CD8-positive, alpha-beta memory T cell (primary cell): Measurements from ENCODE around the gene GSE1. TPM values are rescaled to one million over a fixed set of nuclear protein-coding genes. Genes with fewer than 3 reads are reported as not detected.

Experiments
- CTCF ChIA-PET: fragments of 350-600 bp; sonication (Branson Sonifier 250); formaldehyde crosslinking; loops from one replicate; lab custom pipeline; 2021; ENCODE audit warnings: antibody characterized with exemption; lab: Charles Lee
- POLR2A ChIA-PET: fragments of 350-600 bp; sonication (Branson Sonifier 250); formaldehyde crosslinking; loops from one replicate; lab custom pipeline; 2021; ENCODE audit warnings: antibody characterized with exemption; lab: Charles Lee
- DNase-seq, 5 donors: peaks; one replicate each; pipeline versions ENCODE4 v3.0.0 to v3.0.0-alpha.2; 2020 to 2022; ENCODE audit warnings: mixed read lengths in 1 of 5
- H3K27ac ChIP-seq: one replicate; pipeline ENCODE4 v1.7.0; 2013; ENCODE audit warnings: low read depth, mild to moderate bottlenecking, low read length, moderate library complexity
- H3K27me3 ChIP-seq: 2 replicates; pipeline ENCODE4 v1.7.0; 2013; ENCODE audit warnings: low read length, mild to moderate bottlenecking; ENCODE audit not compliant: insufficient read depth, poor library complexity, severe bottlenecking
- H3K36me3 ChIP-seq: 2 replicates; pipeline ENCODE4 v1.7.0; 2013; ENCODE audit warnings: mild to moderate bottlenecking, low read length, moderate library complexity; ENCODE audit not compliant: insufficient read depth
- H3K4me1 ChIP-seq: 2 replicates; pipeline ENCODE4 v1.7.0; 2013; ENCODE audit warnings: mild to moderate bottlenecking, low read length, moderate library complexity; ENCODE audit not compliant: insufficient read depth
- H3K4me3 ChIP-seq: 2 replicates; pipeline ENCODE4 v1.7.0; 2013; ENCODE audit warnings: mild to moderate bottlenecking, low read length
- H3K9me3 ChIP-seq: 2 replicates; pipeline ENCODE4 v1.7.0; 2013; ENCODE audit warnings: mild to moderate bottlenecking, low read length
- H3K27ac Mint-ChIP-seq, 8 donors: one replicate each; pipeline ENCODE4 v1.8.0; 2020 to 2021; ENCODE audit warnings: mixed read lengths in 8 of 8, mild to moderate bottlenecking in 6 of 8, inconsistent platforms in 3 of 8, moderate library complexity in 3 of 8
- H3K27me3 Mint-ChIP-seq, 2 donors: one replicate each; pipeline ENCODE4 v1.8.0; 2020 to 2021; ENCODE audit warnings: mixed read lengths in 2 of 2, mild to moderate bottlenecking in 1 of 2, moderate library complexity in 1 of 2
- H3K36me3 Mint-ChIP-seq, 3 donors: one replicate each; pipeline ENCODE4 v1.8.0; 2020 to 2021; ENCODE audit warnings: mixed read lengths in 3 of 3, inconsistent platforms in 1 of 3, mild to moderate bottlenecking in 1 of 3
- H3K4me1 Mint-ChIP-seq, 3 donors: one replicate each; pipeline ENCODE4 v1.8.0; 2020 to 2021; ENCODE audit warnings: mixed read lengths in 3 of 3, inconsistent platforms in 1 of 3, mild to moderate bottlenecking in 1 of 3
- H3K4me3 Mint-ChIP-seq, 7 donors: one replicate each; pipeline ENCODE4 v1.8.0; 2020 to 2021; ENCODE audit warnings: mixed read lengths in 7 of 7, mild to moderate bottlenecking in 6 of 7, moderate library complexity in 4 of 7, inconsistent platforms in 2 of 7
- H3K9me3 Mint-ChIP-seq, 5 donors: one replicate each; pipeline ENCODE4 v1.8.0; 2020 to 2022; ENCODE audit warnings: mixed read lengths in 5 of 5, mild to moderate bottlenecking in 3 of 5, moderate library complexity in 2 of 5, inconsistent platforms in 1 of 5
- polyA plus RNA-seq: library from polyadenylated mRNA; unstranded; fragments of 300-500 nt; fragmentation: Illumina TruSeq; gene quantifications from one replicate; pipeline ENCODE4 v1.2.3, GENCODE V29; 2021
- total RNA-seq, 2 experiments: library from RNA; stranded (reverse); gene quantifications; one replicate each; pipeline ENCODE4 v1.2.3, GENCODE V29; 2021

The GSE1 gene
- total and polyA plus RNA-seq, 3 experiments from 2014 or later, result 5.5 to 28.5 (median 27.8) TPM

DNA sequence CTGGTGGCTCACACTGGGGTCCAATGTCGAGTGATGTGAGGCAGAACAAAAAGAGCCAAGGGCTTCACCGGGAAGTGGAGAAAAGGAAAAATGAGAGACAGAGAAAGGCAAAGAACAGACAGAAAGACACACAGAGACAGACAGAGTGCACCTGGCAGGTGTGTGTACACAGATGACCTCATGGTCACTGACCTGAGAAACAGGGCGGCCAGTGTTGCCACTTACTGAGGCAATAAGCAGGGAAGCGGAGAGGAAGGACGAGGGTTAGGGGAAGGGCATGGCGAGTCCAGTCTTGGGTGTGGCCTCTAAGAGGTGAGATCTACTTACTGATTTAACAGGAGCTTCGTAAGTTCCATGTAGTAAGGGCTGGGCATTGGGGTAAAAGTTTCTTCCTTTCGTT is 68.1 kb downstream of the GSE1 start:
- peak overlapping the region in 1 of 8 donors; percentile 18 for H3K27ac Mint-ChIP-seq
- H3K4me1 ChIP-seq, result no peaks in the 10 kb centered on the region
- no peak overlapping the region for H3K4me3 ChIP-seq
- peaks cover 0 to 4% (median 0%) of the 10 kb centered on the region in 3 donors for H3K36me3 Mint-ChIP-seq
- H3K9me3 Mint-ChIP-seq, result no peaks in the 10 kb centered on the region
- H3K4me1 Mint-ChIP-seq, result peaks cover 6 to 11% (median 6%) of the 10 kb centered on the region in 3 donors
- H3K27me3 Mint-ChIP-seq, result no peaks in the 10 kb centered on the region
- no peak overlapping the region for H3K4me3 Mint-ChIP-seq
- CTCF ChIA-PET, result interaction anchor here (1.0 kb wide), 1 partner anchor 79 kb away, joined by 3 read pairs; no protein-coding TSS in a partner anchor
- H3K27me3 ChIP-seq, result no peaks in the 10 kb centered on the region
- DNase-seq, result no peak
- H3K27ac ChIP-seq, result no peak overlapping the region
- H3K36me3 ChIP-seq, result no peaks in the 10 kb centered on the region
- POLR2A ChIA-PET, result no interaction called here
- no peaks in the 10 kb centered on the region for H3K9me3 ChIP-seq

DNA sequence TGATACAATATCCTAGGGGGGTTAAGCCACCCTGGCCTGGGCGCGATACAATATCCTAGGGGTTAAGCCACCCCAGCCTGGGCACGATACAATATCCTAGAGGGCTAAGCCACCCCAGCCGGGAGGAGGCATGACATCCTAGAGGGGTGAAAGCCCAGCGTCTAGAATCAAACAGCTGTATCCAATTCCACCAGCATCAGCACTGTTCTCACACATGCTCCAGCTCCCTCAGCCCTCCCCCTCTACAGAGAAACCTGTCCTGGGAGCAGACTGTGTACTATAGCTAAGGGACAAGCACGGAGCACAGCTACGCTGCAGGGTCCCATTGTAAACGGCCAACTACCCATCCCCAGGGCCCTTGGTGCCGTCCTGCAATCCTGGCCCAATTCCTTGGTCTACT is 69.4 kb downstream of the GSE1 start:
- Mint-ChIP-seq H3K4me1 (peaks cover 9 to 17% (median 12%) of the 10 kb centered on the region in 3 donors), H3K36me3 (no peaks in the 10 kb centered on the region), H3K9me3 (no peaks in the 10 kb centered on the region), H3K27ac (no peak overlapping the region), H3K4me3 (peak overlapping the region in 1 of 7 donors; percentile 18), H3K27me3 (no peaks in the 10 kb centered on the region)
- Histone ChIP-seq H3K27me3 (no peaks in the 10 kb centered on the region), H3K27ac (no peak overlapping the region), H3K36me3 (no peaks in the 10 kb centered on the region), H3K4me1 (no peaks in the 10 kb centered on the region), H3K9me3 (no peaks in the 10 kb centered on the region), H3K4me3 (no peak overlapping the region)
- ChIA-PET POLR2A (no interaction called here), CTCF (interaction anchor here (0.6 to 1.4 kb wide), 2 partner anchors 9 to 35 kb away, joined by 3 to 5 read pairs; no protein-coding TSS in a partner anchor)
- no peak for DNase-seq

DNA sequence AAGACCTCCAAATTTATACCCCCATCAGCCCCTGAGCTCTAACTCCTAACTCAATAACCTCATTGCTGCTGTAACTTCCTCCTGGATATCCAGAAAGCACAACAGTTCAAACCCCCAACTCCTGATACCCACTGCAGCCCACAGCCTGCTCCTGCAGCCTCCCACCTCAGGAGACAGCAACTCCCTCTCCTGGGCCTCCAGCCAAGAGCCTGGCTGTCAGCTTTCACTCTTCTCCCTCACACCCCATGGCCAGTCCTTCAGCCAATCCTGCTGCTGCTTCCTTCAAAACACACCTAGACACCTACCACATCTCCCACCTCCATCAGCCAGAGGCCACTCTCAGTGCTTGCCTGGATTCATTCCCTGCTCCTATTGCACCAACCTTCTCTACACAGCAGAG is 70.2 kb downstream of the GSE1 start:
- CTCF ChIA-PET, result interaction anchor here (1.4 kb wide), 1 partner anchor 34 kb away, joined by 5 read pairs; no protein-coding TSS in a partner anchor

DNA sequence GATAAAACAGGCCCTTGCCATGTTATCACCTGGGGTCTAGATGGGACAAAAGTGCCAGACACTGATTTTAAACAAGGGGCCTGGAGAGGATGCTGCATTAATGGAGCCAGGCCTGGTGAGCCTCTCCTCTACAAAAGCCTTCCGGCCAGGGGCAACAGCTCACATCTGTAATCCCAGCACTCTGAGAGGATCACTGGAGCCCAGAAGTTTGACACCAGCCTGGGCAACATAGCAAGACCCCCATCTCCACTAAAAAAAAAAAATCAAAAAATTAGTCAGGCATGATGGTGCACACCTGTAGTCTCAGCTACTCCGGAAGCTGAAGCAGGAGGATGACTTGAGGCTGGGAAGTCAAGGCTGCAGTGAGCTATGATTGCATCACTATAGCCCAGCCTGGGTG is 72.1 kb downstream of the GSE1 start:
- Histone ChIP-seq H3K9me3 (no peaks in the 10 kb centered on the region), H3K4me1 (peaks cover 4% of the 10 kb centered on the region), H3K4me3 (no peak overlapping the region), H3K36me3 (no peaks in the 10 kb centered on the region), H3K27me3 (no peaks in the 10 kb centered on the region), H3K27ac (no peak overlapping the region)
- Mint-ChIP-seq H3K36me3 (no peaks in the 10 kb centered on the region), H3K9me3 (no peaks in the 10 kb centered on the region), H3K27me3 (no peaks in the 10 kb centered on the region), H3K27ac (no peak overlapping the region), H3K4me1 (peaks cover 7 to 13% (median 12%) of the 10 kb centered on the region in 3 donors), H3K4me3 (no peak overlapping the region)
- DNase-seq, result no peak
- POLR2A ChIA-PET, result interaction anchor here (1.1 kb wide), 1 partner anchor 131 kb away, joined by 3 read pairs; no protein-coding TSS in a partner anchor
- CTCF ChIA-PET, result interaction anchor here (0.9 kb wide), 1 partner anchor 69 kb away, joined by 5 read pairs; no protein-coding TSS in a partner anchor

More for the DNA sequence above, 70.2 kb downstream of the GSE1 start:
- H3K4me3 ChIP-seq, result no peak overlapping the region
- POLR2A ChIA-PET, result no interaction called here
- Mint-ChIP-seq H3K36me3 (no peaks in the 10 kb centered on the region), H3K4me1 (peaks cover 9 to 19% (median 12%) of the 10 kb centered on the region in 3 donors), H3K4me3 (peak overlapping the region in 2 of 7 donors; percentile 48 to 55), H3K27ac (peak overlapping the region in 3 of 8 donors; percentile 53 to 90 (median 61)), H3K27me3 (no peaks in the 10 kb centered on the region), H3K9me3 (no peaks in the 10 kb centered on the region)
- no peaks in the 10 kb centered on the region for H3K9me3 ChIP-seq
- H3K27me3 ChIP-seq, result no peaks in the 10 kb centered on the region
- H3K36me3 ChIP-seq, result no peaks in the 10 kb centered on the region
- no peak overlapping the region for H3K27ac ChIP-seq
- DNase-seq, result no peak
- no peaks in the 10 kb centered on the region for H3K4me1 ChIP-seq

DNA sequence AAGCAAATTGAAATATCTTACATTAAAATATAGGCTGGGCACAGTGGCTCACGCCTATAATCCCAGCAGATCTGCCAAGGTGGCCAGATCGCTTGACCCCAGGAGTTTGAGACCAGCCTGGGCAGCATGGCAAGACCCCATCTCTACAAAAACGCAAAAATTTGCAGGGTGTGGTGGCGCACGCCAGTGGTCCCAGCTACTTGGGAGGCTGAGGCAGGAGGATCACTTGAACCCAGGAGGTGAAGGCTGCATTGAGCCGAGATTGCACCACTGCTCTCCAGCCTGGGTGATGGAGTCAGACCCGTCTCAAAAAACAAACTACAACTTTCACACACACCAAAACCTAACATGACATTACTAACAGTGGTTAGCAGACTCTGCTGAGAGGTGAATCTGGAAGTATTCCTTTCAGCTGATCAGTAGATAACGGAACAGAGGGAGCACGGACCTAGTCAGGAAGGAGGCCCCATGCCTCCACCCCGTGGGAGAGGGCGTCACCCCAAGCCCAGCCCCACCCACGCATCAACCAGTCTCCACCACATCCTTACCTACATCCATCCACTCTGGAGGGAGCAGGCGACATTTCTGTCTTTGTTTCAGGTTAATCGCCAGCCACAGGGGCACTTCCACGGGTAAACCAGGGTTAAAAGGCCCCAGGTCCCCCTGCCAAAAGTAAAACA is 73.9 kb downstream of the GSE1 start:
- CTCF ChIA-PET, result no interaction called here
- no peak for DNase-seq
- peaks cover 4% of the 10 kb centered on the region for H3K4me1 ChIP-seq
- H3K4me3 ChIP-seq, result no peak overlapping the region
- Mint-ChIP-seq H3K27me3 (peaks cover 0 to 3% of the 10 kb centered on the region in 2 donors), H3K4me3 (peak overlapping the region in 6 of 7 donors; percentile 58 to 80 (median 75)), H3K9me3 (no peaks in the 10 kb centered on the region), H3K36me3 (no peaks in the 10 kb centered on the region), H3K27ac (no peak overlapping the region), H3K4me1 (peaks cover 2 to 7% (median 7%) of the 10 kb centered on the region in 3 donors)
- H3K27ac ChIP-seq, result no peak overlapping the region
- POLR2A ChIA-PET, result no interaction called here
- no peaks in the 10 kb centered on the region for H3K9me3 ChIP-seq
- peaks cover 3% of the 10 kb centered on the region for H3K27me3 ChIP-seq
- no peaks in the 10 kb centered on the region for H3K36me3 ChIP-seq

DNA sequence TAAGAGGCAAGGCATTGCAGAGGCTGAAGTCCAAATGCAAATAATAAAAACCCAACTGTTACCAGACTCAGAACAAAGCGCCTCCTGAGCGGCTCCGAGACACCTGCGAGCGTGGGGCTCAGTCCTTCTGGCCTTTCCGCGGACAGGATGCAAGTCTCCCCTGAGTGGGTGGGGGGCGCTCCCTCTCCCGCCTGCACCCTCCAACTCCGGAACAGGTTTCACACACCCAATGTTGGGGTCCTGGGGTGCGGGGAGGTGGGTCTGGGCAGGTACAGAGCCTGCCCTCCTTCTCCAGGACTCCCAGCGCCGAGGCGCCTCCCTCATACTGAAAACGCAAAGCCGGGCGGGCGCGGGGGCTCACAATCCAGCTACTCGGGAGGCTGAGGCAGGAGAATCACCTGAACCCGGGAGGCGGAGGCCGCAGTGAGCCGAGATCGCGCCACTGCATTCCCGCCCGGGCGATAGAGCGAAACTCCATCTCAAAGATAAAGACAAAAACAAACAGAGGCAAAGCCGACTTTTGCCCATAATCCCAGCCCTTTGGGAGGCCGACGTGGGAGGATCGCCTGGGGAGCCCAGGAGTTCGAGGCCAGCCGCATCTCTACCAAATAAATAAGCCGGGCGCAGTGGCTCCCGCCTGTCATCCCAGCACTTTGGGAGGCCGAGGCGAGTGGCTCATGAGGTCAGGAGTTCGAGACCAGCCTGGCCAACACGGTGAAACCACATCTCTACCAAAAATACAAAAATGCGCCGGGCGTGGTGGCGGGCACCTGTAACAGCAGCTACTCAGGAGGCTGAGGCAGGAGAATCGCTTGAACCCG is 74.7 kb downstream of the GSE1 start:
- H3K9me3 Mint-ChIP-seq, result no peaks in the 10 kb centered on the region
- peaks cover 3% of the 10 kb centered on the region for H3K27me3 ChIP-seq
- H3K27ac ChIP-seq, result peak overlapping the region; percentile 16
- ChIA-PET CTCF (no interaction called here), POLR2A (interaction anchor here (0.8 kb wide), 1 partner anchor 47 kb away, joined by 3 read pairs; no protein-coding TSS in a partner anchor)
- no peak overlapping the region for H3K4me3 ChIP-seq
- no peaks in the 10 kb centered on the region for H3K36me3 Mint-ChIP-seq
- no peaks in the 10 kb centered on the region for H3K36me3 ChIP-seq
- H3K27me3 Mint-ChIP-seq, result peaks cover 0 to 3% of the 10 kb centered on the region in 2 donors
- H3K27ac Mint-ChIP-seq, result no peak overlapping the region
- peaks cover 4% of the 10 kb centered on the region for H3K4me1 ChIP-seq
- peak overlapping the region; percentile 73 to 91 (median 77) for H3K4me3 Mint-ChIP-seq
- no peak for DNase-seq
- H3K9me3 ChIP-seq, result no peaks in the 10 kb centered on the region
- H3K4me1 Mint-ChIP-seq, result peaks cover 2 to 7% (median 7%) of the 10 kb centered on the region in 3 donors

DNA sequence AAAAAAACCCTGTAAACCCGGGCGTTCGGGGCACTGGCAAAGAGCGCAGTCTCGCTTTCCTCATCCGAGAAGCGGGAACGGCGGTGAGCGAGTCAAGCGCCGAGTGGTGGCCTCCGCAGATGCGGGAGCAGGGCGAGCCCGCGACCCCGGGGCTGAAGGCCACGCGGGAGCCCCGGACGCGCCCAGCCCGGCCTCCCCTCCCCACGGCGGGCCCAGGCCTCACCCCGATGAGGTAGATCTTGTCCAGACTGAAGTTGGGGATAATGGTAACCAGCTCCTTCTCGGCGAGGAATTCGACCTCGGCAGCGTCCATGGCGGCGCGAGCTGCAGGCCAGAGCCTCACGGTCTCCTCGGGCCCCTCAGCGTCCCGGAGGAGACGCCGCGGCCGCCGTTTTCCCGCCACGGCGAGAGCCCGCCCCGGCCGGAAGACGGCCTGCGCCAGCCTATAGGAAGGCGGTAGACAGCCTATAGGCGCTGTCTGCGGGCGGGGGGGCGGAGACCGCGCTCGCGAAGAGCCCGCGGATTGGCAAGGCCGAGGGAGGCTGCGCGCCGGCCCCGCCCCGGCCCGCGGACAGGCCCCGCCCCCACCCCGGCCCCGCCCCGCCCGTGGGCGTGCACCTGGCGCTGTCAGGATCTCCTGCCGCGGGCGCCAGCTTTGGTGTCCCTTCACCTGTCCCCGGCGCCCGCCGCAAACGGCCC is 75.6 kb downstream of the GSE1 start, which contains the start of gene GINS2:
Gene GINS2, minus strand, starts transcription at position 369 of the 699 bp plus-strand sequence. Its CDS starts 56 bp downstream, at position 313.
- POLR2A ChIA-PET, result interaction anchor here (0.8 kb wide), 1 partner anchor 46 kb away, joined by 3 read pairs; no protein-coding TSS in a partner anchor
- Mint-ChIP-seq H3K4me1 (peaks cover 2 to 7% (median 7%) of the 10 kb centered on the region in 3 donors), H3K27me3 (peaks cover 0 to 8% of the 10 kb centered on the region in 2 donors), H3K36me3 (no peaks in the 10 kb centered on the region), H3K4me3 (peak within 1 kb of the TSS; percentile 67 to 91 (median 77)), H3K27ac (peak within 1 kb of the TSS in 2 of 8 donors; percentile 58 to 77), H3K9me3 (no peaks in the 10 kb centered on the region)
- no peaks in the 10 kb centered on the region for H3K36me3 ChIP-seq
- H3K27ac ChIP-seq, result peak within 1 kb of the TSS; percentile 16
- peaks cover 3% of the 10 kb centered on the region for H3K27me3 ChIP-seq
- DNase-seq, result peak; percentile 87 to 95 (median 88)
- no peaks in the 10 kb centered on the region for H3K9me3 ChIP-seq
- peak within 1 kb of the TSS; percentile 59 for H3K4me3 ChIP-seq
- CTCF ChIA-PET, result interaction anchor here (2.0 kb wide), 1 partner anchor 72 kb away, joined by 5 read pairs; no protein-coding TSS in a partner anchor
- peaks cover 4% of the 10 kb centered on the region for H3K4me1 ChIP-seq
